Astrocyte of the spinal cord (primary cell): ENCODE data around the gene PPIL4.

Experiments used
- DNase-seq: peaks from one replicate; pipeline ENCODE4 v3.0.0; 2011; ENCODE audit warnings: low read depth, low spot score
- H3K4me3 ChIP-seq: 2 replicates; pipeline ENCODE4 v1.5.1; 2011; ENCODE audit warnings: low read depth, mild to moderate bottlenecking, low read length, moderate library complexity
- in situ Hi-C: cut with HindIII; loops from 2 replicates; pipeline ENCODE4 v1.10.0; 2017; ENCODE audit warnings: low sequenced_read_pairs
- TF ChIP-seq, protein P1 (sequence below): IDR thresholded peaks from 2 replicates; pipeline ENCODE4 v1.5.1; 2012; ENCODE audit warnings: low read depth, mild to moderate bottlenecking, low read length, inconsistent platforms

The PPIL4 gene

DNA sequence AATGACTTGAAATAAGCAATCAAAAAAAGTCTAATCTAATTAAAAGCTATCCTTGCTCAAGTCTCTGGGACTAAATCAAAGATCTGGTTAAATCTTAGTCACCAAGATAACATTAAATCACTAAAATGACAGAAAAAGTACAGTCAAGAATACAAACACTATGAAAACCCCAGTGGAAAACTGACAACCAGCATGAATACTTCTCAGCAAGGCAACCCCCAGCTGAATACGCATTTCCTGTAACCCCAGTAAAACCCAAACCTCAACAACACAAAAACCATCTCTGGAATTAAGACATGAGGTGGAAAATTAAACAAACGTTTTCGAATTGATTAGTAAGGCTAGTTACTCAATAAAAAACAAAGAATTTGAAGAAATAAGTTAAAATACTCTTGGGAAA lies 37.4 kb downstream of the PPIL4 start:
- DNase-seq = peak; percentile 14

GRCh38 chr6:149503872-149504271 lies 42.0 kb downstream of the PPIL4 start:
- H3K4me3 ChIP-seq = no peak overlapping the region
- no peak for DNase-seq
- in situ Hi-C loops = loop anchor here (25.0 kb wide), 2 partner anchors 92 to 467 kb away; partner anchors contain the start of gene SUMO4
- TF ChIP-seq, protein P1, sequence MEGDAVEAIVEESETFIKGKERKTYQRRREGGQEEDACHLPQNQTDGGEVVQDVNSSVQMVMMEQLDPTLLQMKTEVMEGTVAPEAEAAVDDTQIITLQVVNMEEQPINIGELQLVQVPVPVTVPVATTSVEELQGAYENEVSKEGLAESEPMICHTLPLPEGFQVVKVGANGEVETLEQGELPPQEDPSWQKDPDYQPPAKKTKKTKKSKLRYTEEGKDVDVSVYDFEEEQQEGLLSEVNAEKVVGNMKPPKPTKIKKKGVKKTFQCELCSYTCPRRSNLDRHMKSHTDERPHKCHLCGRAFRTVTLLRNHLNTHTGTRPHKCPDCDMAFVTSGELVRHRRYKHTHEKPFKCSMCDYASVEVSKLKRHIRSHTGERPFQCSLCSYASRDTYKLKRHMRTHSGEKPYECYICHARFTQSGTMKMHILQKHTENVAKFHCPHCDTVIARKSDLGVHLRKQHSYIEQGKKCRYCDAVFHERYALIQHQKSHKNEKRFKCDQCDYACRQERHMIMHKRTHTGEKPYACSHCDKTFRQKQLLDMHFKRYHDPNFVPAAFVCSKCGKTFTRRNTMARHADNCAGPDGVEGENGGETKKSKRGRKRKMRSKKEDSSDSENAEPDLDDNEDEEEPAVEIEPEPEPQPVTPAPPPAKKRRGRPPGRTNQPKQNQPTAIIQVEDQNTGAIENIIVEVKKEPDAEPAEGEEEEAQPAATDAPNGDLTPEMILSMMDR = no peak

More for the DNA sequence above, 37.4 kb downstream of the PPIL4 start:
- in situ Hi-C loops = loop anchor here (25.0 kb wide), 2 partner anchors 96 to 471 kb away; partner anchors contain the start of gene SUMO4
- TF ChIP-seq, protein P1 = no peak
- no peak overlapping the region for H3K4me3 ChIP-seq

DNA sequence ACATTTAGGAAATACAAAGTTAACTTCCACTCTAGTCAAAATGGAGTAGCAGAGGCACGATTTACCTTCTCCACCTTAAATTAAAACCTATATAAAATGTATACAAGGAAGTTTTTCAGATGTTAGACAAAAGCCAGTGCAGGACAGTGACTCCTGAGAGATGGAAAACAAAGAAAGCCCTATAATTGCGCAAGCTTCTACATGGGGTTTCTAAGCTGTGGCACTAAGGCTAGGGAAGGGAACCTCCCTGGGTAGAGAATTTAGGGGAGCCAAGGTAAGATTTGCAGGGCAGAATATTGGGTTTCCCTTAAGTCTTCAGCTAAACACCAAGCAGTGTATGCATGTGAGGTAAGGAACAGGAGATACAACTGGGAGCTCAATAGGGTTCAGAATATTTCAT lies 42.6 kb downstream of the PPIL4 start:
- TF ChIP-seq, protein P1 = no peak
- in situ Hi-C loops = loop anchor here (25.0 kb wide), 2 partner anchors 91 to 466 kb away; partner anchors contain the start of gene SUMO4
- no peak overlapping the region for H3K4me3 ChIP-seq
- DNase-seq = no peak

DNA sequence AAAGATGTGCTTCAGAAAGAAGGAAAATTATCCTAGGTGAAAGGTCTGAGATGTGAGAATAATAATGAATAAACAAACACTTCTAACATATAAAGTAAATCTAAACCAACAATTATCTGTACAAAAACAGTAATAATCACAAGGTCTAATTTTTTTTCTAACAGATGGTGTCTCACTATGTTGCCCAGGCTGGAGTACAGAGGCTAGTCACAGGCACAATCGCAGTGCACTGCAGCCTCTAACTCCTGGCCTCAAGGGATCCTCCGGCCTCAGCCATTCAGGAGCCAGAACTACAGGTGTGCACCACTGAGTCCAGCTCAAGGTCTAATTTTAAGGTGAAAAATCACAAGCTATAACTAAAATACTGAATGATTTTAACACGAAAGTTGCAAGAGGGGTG lies 44.1 kb downstream of the PPIL4 start:
- H3K4me3 ChIP-seq = no peak overlapping the region
- in situ Hi-C loops = loop anchor here (25.0 kb wide), 2 partner anchors 89 to 464 kb away; partner anchors contain the start of gene SUMO4
- TF ChIP-seq, protein P1 = no peak
- DNase-seq = no peak

DNA sequence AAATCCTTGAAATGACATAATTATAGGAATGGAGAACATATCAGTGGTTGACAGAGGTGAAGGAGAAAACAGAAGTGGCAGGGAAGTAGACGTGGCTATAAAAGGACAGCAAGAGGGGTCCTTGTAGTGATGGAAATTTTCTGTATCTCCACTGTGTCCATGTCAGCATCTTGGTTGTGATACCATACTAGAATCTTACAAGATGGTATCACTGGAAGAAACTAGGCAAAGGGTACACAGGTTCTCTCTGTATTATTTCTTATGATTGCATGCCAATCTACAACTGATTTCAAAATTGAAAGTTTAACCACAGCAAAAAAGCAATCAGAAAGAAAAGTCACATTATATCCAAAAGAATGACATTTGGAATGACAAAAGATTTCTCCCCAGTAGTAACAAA lies 44.6 kb downstream of the PPIL4 start:
- in situ Hi-C loops = loop anchor here (25.0 kb wide), 2 partner anchors 89 to 464 kb away; partner anchors contain the start of gene SUMO4
- TF ChIP-seq, protein P1 = no peak
- DNase-seq = no peak
- no peak overlapping the region for H3K4me3 ChIP-seq

DNA sequence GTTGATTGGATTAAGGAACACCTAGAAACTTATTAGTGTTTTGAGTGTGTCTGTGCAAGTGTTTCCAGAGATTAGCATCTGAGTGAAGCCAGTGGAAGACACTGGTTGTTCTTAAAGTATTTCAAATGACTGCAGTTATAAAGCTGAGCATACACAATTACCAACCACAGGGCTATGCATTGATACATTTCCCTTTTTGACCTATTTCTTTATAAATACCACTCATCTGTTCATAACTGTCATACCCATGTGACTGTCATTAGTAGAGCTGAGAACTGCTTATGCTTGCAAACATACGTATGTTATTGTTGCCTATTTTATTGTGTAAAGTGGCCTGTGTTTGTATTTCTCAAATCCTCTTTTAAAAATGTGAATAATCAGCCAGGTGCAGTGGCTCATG lies 45.7 kb downstream of the PPIL4 start:
- TF ChIP-seq, protein P1 = no peak
- no peak overlapping the region for H3K4me3 ChIP-seq
- in situ Hi-C loops = loop anchor here (25.0 kb wide), 2 partner anchors 88 to 463 kb away; partner anchors contain the start of gene SUMO4
- no peak for DNase-seq
